B cell (primary cell): Measurements from ENCODE around the gene TXNRD3. TPM values are rescaled to one million over a fixed set of nuclear protein-coding genes. Genes with fewer than 3 reads are reported as not detected.

Experiments used
- ATAC-seq: fragments of 200-7000 bp; cut with Tn5 transposase; one replicate; pipeline ENCODE4 v1.10.0; 2021; ENCODE audit warnings: low read depth, mild to moderate bottlenecking, moderate number of reproducible peaks, moderate library complexity
- CTCF ChIA-PET: fragments of 350-600 bp; sonication (Branson Sonifier 250); formaldehyde crosslinking; loops from one replicate; lab custom pipeline; 2021; ENCODE audit warnings: antibody characterized with exemption, inconsistent platforms; lab: Charles Lee
- POLR2A ChIA-PET: fragments of 350-600 bp; sonication (Branson Sonifier 250); formaldehyde crosslinking; loops from one replicate; lab custom pipeline; 2021; ENCODE audit warnings: antibody characterized with exemption; lab: Charles Lee
- DNase-seq: peaks from one replicate; pipeline ENCODE4 v3.0.0; 2013
- H2AFZ ChIP-seq: 2 replicates; pipeline ENCODE4 v1.6.1; 2012; ENCODE audit warnings: mild to moderate bottlenecking, low read depth, low read length; ENCODE audit not compliant: insufficient read depth, poor library complexity, severe bottlenecking
- H3K27ac ChIP-seq, 2 donors: 1 replicate in 1 of 2; 2 replicates in 1 of 2; pipeline ENCODE4 v1.5.1; 2012 to 2013; ENCODE audit warnings: low read length in 2 of 2, mild to moderate bottlenecking in 2 of 2, moderate library complexity in 1 of 2
- H3K27me3 ChIP-seq, 4 experiments: fragments of 200-600 bp in 1 of 4; sonication (generic) in 1 of 4; replicated peaks in 1 of 4; 1 replicate in 2 of 4; 2 replicates in 2 of 4; pipeline versions ENCODE4 v1.6.1 to v1.7.0; 2013 to 2016; ENCODE audit warnings: low read length in 3 of 4, mild to moderate bottlenecking in 2 of 4, mixed read lengths in 1 of 4, moderate library complexity in 1 of 4; ENCODE audit not compliant: insufficient read depth in 4 of 4, control insufficient read depth in 3 of 4; ENCODE audit errors: control extremely low read depth in 1 of 4
- H3K36me3 ChIP-seq, 2 experiments: replicated peaks in 1 of 2; 1 replicate in 1 of 2; 2 replicates in 1 of 2; pipeline versions ENCODE4 v1.6.1 to v1.7.1; 2013; ENCODE audit warnings: low read length in 1 of 2; ENCODE audit not compliant: insufficient read depth in 2 of 2, control insufficient read depth in 1 of 2; ENCODE audit errors: control extremely low read depth in 1 of 2, extremely low read depth in 1 of 2
- H3K4me1 ChIP-seq, 2 donors: fragments of 200-600 bp in 1 of 2; sonication (generic) in 1 of 2; 1 replicate in 1 of 2; 2 replicates in 1 of 2; pipeline versions ENCODE4 v1.5.1 to v1.6.1; 2013 to 2017; ENCODE audit warnings: low read length in 2 of 2; ENCODE audit not compliant: control insufficient read depth in 2 of 2, insufficient read depth in 2 of 2
- H3K4me2 ChIP-seq: replicated peaks from 2 replicates; pipeline ENCODE3; 2012; ENCODE audit warnings: mild to moderate bottlenecking, low read depth, low read length; ENCODE audit not compliant: poor library complexity, severe bottlenecking
- H3K4me3 ChIP-seq, 5 experiments: fragments of 200-600 bp in 1 of 5; sonication (generic) in 1 of 5; 1 replicate in 3 of 5; 2 replicates in 2 of 5; pipeline versions ENCODE4 v1.5.1 to v1.7.0; 2011 to 2016; ENCODE audit warnings: low read length in 4 of 5, mild to moderate bottlenecking in 4 of 5, low read depth in 2 of 5, control low read depth in 1 of 5, moderate library complexity in 1 of 5; ENCODE audit not compliant: insufficient read depth in 1 of 5; ENCODE audit errors: control extremely low read depth in 1 of 5, extremely low read depth in 1 of 5
- H3K79me2 ChIP-seq: fragments of 200-600 bp; sonication (generic); one replicate; pipeline ENCODE4 v1.6.0; 2016; ENCODE audit warnings: low read length; ENCODE audit not compliant: control insufficient read depth, insufficient read depth
- H3K9ac ChIP-seq: fragments of 200-600 bp; sonication (generic); 2 replicates; pipeline ENCODE4 v1.6.1; 2017; ENCODE audit warnings: mild to moderate bottlenecking, low read length, moderate library complexity
- H3K9me3 ChIP-seq, 3 donors: one replicate each; pipeline versions ENCODE4 v1.6.1 to v1.7.1; 2013; ENCODE audit warnings: low read length in 2 of 3; ENCODE audit not compliant: control insufficient read depth in 2 of 3, insufficient read depth in 1 of 3; ENCODE audit errors: control extremely low read depth in 1 of 3
- H4K20me1 ChIP-seq: 2 replicates; pipeline ENCODE4 v1.6.0; 2012; ENCODE audit warnings: mild to moderate bottlenecking, low read length; ENCODE audit not compliant: insufficient read depth, control insufficient read depth, poor library complexity, severe bottlenecking
- H3K27ac Mint-ChIP-seq: one replicate; pipeline ENCODE4 v1.8.0; 2021; ENCODE audit warnings: mixed read lengths
- H3K27me3 Mint-ChIP-seq: one replicate; pipeline ENCODE4 v1.8.0; 2021; ENCODE audit warnings: mixed read lengths
- H3K4me1 Mint-ChIP-seq: one replicate; pipeline ENCODE4 v1.8.0; 2021; ENCODE audit warnings: mixed read lengths
- H3K4me3 Mint-ChIP-seq: one replicate; pipeline ENCODE4 v1.8.0; 2021; ENCODE audit warnings: mixed read lengths
- H3K9me3 Mint-ChIP-seq: one replicate; pipeline ENCODE4 v1.8.0; 2022; ENCODE audit warnings: mixed read lengths; ENCODE audit not compliant: insufficient read depth
- CTCF ChIP-seq: fragments of 200-600 bp; IDR thresholded peaks from one replicate; pipeline ENCODE4 v1.8.0; 2022; ENCODE audit warnings: antibody characterized with exemption, mild to moderate bottlenecking
- EZH2 ChIP-seq: IDR thresholded peaks from 2 replicates; pipeline ENCODE4 v1.6.1; 2012; ENCODE audit warnings: borderline replicate concordance, low read depth, mild to moderate bottlenecking, moderate library complexity, low read length; ENCODE audit not compliant: insufficient read depth, poor library complexity, severe bottlenecking
- WGBS: methylation state at CpG from one replicate; pipeline ENCODE4 v1.1.5; 2013; ENCODE audit warnings: missing lambda C conversion rate; ENCODE audit not compliant: insufficient coverage; 5-methylcytosine and 5-hydroxymethylcytosine counted together
- intact Hi-C: fragments of 100-400 bp; cut with micrococcal nuclease; formaldehyde crosslinking; loops from one replicate; pipeline ENCODE4 v1.10.0; 2022
- polyA plus RNA-seq: library from polyadenylated mRNA; depleted of rRNA; stranded (reverse); fragments of >200 nt; gene quantifications from 2 replicates; pipeline ENCODE4 v1.2.3, GENCODE V29; 2012
- total RNA-seq, 2 donors: library from RNA; stranded (reverse); fragments of 120-200 nt in 1 of 2; gene quantifications; 1 replicate in 1 of 2; 2 replicates in 1 of 2; pipeline versions ENCODE4 v1.2.3 to v1.2.4, GENCODE V29; 2013 to 2022

The TXNRD3 gene
- total and polyA plus RNA-seq, 2 donors (not counting 1 experiment from before 2014, with no cell fraction given): 0.15 to 0.99 TPM

GRCh38 chr3:126693921-126694320 lies 39.0 kb upstream of the TXNRD3 start:
- no peak overlapping the region for H2AFZ ChIP-seq
- H3K79me2 ChIP-seq: no peaks in the 10 kb centered on the region
- no peaks in the 10 kb centered on the region for H3K4me1 ChIP-seq
- H3K36me3 ChIP-seq: no peaks in the 10 kb centered on the region
- intact Hi-C loops: no loop called here
- H3K4me2 ChIP-seq: no peak overlapping the region
- no peaks in the 10 kb centered on the region for H4K20me1 ChIP-seq
- no peak overlapping the region for H3K27ac ChIP-seq
- ChIA-PET CTCF (no interaction called here), POLR2A (no interaction called here)
- peaks cover 0 to 2% (median 0%) of the 10 kb centered on the region in 3 donors for H3K9me3 ChIP-seq
- peaks cover 60% of the 10 kb centered on the region for H3K27me3 Mint-ChIP-seq
- DNase-seq (no peak), ATAC-seq (no peak)
- peaks cover 0 to 17% (median 10%) of the 10 kb centered on the region in 4 experiments for H3K27me3 ChIP-seq
- no peaks in the 10 kb centered on the region for H3K4me1 Mint-ChIP-seq
- no peak overlapping the region for H3K27ac Mint-ChIP-seq
- WGBS: no CpG with 5 or more reads among the region's 3 CpGs
- no peak overlapping the region for H3K4me3 Mint-ChIP-seq
- no peak overlapping the region for H3K4me3 ChIP-seq
- H3K9ac ChIP-seq: no peak overlapping the region
- TF ChIP-seq CTCF (no peak), EZH2 (no peak)
- H3K9me3 Mint-ChIP-seq: no peaks in the 10 kb centered on the region

GRCh38 chr3:126692858-126693257 lies 37.9 kb upstream of the TXNRD3 start:
- Histone ChIP-seq H3K4me1 (no peaks in the 10 kb centered on the region), H3K27me3 (peaks cover 0 to 17% (median 8%) of the 10 kb centered on the region in 4 experiments), H2AFZ (no peak overlapping the region), H3K79me2 (no peaks in the 10 kb centered on the region), H3K4me2 (no peak overlapping the region), H3K27ac (no peak overlapping the region), H3K4me3 (no peak overlapping the region), H3K36me3 (no peaks in the 10 kb centered on the region), H3K9me3 (peaks cover 0 to 2% (median 0%) of the 10 kb centered on the region in 3 donors), H3K9ac (no peak overlapping the region), H4K20me1 (no peaks in the 10 kb centered on the region)
- Mint-ChIP-seq H3K4me3 (no peak overlapping the region), H3K9me3 (no peaks in the 10 kb centered on the region), H3K4me1 (no peaks in the 10 kb centered on the region), H3K27ac (no peak overlapping the region), H3K27me3 (peaks cover 61% of the 10 kb centered on the region)
- DNase-seq: no peak
- ChIA-PET CTCF (interaction anchor here (1.1 kb wide), 1 partner anchor 9 kb away, joined by 3 read pairs; no protein-coding TSS in a partner anchor), POLR2A (no interaction called here)
- ATAC-seq: no peak
- intact Hi-C loops: no loop called here
- WGBS: 70% methylated on average over 2 of the region's 5 CpGs
- no peak for TF ChIP-seq CTCF
- no peak for TF ChIP-seq EZH2
